PFSK-1 (cell line): ENCODE measurements around the gene NBL1.

ENCODE experiments used
- REST ChIP-seq, 2 experiments: IDR thresholded peaks; 2 replicates each; pipeline versions ENCODE4 v1.6.1 to v1.8.0; 2011 to 2012; ENCODE audit warnings: low read depth in 2 of 2, low read length in 2 of 2, control low read depth in 1 of 2, inconsistent platforms in 1 of 2, mild to moderate bottlenecking in 1 of 2, moderate library complexity in 1 of 2; ENCODE audit not compliant: insufficient read depth in 1 of 2
- TAF1 ChIP-seq: IDR thresholded peaks from 2 replicates; pipeline ENCODE4 v1.6.1; 2012; ENCODE audit warnings: low read length, control low read depth, borderline replicate concordance; ENCODE audit not compliant: insufficient read depth

- TF ChIP-seq REST (IDR thresholded peaks at IDR 0.05; ENCODE audit: insufficient read depth in 1 of 2, low read depth in 2 of 2, low read length in 2 of 2) (no peak), TAF1 (no peak)
Measured at GRCh38 chr1:19690342-19690741, 46.2 kb downstream of the NBL1 start.
